HG03354 (cell line): ENCODE results near the gene TBC1D14.

Experiments
- ATAC-seq: cut with Tn5 transposase; IDR thresholded peaks from one replicate; pipeline ENCODE4 v1.9.1; 2021; ENCODE audit warnings: mild to moderate bottlenecking; ENCODE audit not compliant: unreplicated experiment, poor library complexity, severe bottlenecking

TBC1D14 gene

DNA sequence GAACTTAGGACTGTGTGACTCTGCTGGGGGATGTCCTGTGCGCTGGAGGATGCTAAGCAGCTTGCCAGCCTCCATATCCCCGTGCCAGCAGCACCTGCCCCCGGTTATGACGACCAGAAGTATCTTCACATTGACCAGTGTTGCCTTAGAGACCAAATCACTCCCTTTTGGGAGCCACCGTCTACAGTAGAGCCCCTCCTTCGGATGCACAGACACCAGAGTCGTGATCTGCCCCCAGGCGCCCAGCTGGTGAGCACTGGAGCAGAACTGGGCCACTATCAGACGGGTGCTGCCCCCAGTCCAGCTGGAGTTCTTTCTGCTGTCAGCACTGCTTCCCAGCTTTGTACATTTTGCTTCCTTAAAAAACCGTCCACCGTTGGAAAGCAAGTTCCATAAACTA lies 103.5 kb downstream of the TBC1D14 start:
- ATAC-seq, result peak; percentile 48

DNA sequence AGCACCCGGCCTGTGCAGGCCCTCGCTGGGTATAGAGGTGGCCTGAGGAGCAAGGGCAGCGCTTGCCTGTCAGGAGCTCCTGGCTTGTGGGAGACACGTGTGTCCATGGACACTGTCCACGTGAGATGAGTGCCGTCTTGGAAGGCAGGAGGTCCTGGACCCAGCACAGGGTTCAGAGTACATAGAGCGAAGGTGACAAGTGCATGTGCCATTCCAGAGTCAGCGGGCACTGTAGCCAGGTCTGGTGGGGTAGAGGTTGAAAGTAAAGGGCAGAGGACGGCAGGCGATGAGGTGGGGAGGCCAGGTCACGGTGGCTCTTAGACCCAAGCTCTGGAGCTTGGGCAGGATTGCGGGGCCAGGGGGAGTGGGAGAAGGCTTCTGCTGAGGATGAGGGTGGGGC lies 105.2 kb downstream of the TBC1D14 start:
- no peak for ATAC-seq

DNA sequence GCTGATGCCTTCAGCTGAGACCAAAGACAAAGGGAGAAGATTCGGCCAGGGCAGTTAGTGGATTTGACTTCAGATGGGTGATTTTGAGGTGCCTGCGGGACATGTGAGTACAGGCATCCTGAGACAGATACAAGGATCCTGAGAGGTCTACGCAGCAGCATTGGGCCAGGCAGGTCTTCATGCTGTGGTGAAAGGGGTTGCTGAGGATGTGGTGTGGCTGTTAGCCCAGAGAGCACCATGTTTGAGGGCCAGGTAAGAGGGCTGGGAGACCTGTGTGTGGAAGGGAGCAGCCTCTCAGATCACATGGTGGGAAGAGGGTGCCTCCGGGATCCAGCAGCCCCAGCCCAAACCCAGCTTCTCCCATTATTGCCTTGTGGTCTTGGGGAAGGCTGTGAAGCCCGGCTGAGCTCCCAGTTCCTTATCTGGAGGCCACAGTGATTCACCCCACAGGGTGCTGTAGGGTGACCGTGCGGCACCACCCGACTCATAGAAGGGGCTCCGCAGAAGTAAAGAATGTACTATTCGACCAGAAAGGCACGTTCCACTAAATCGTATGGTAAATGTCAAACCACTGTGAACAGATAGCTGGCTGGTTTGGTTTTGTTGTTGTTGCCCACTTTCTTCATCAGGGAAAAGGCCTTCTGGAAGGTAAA lies 105.9 kb downstream of the TBC1D14 start:
- no peak for ATAC-seq

DNA sequence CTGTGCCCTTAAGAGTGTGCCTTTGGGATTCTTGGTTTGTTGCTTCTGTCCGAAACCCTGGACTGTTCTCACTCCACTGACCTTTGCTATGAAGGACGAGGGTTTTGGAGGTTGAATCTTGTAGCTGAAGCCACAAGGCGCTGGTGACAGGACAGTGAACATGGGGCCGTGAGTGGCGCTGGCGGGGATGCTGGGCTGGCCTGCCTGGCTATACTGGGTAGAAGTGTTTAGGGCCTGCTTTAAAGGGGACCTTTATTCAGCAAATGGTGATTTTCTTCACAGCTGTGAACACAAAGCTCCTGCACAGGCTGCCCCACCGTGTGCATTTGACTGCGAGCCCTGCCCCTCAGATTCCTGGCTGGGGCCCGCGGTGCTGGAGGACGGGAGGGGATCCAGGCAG lies 106.5 kb downstream of the TBC1D14 start:
- ATAC-seq, result no peak

DNA sequence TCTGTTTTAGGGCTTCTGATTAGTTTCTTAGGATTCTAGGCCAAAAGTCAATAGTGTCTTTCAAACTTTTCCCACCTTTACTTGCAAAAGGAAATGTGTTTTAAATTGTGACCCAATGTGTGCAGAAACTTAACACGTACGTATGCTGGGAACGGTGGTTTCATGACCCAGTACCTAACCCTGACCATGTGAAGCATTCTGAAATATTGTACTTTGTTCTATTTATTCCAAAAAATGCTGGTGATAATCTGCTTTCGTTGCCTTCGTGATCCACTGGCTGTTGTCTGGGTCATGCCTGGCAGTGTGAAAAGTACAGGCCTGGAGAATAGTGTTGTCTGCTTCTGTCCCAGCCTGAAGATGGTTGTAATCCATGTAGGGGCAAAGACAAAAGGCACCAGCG lies 106.9 kb downstream of the TBC1D14 start:
- ATAC-seq, result no peak

DNA sequence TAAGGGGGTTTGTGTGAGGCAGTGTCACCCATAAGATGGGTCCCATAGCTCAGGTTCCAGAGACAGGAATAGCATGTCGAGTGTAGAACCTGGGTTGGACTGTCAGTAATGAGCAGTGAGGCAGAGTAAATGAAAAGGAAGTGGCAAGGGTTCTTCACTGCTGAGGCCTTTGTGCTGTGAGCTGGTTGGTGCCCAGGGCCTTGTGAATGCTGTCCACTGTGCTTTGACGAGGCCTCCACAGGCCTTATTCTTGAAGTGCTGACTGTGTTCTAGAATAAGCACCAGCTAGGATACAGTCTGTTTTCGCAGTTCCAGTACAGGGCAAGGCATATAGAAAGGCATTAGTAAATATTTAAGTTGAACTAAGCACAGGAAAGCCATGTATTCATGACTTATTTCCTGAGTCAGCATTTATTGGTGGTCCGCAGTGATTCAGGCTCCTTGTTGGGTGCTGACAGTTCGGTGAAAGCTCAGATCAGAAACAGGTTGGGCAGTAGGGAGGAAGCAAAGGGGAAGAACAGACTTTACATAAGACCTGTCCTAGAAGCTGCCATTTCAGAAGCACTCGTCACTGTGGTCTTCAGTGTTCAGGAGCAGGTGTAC lies 107.9 kb downstream of the TBC1D14 start:
- ATAC-seq, result no peak

DNA sequence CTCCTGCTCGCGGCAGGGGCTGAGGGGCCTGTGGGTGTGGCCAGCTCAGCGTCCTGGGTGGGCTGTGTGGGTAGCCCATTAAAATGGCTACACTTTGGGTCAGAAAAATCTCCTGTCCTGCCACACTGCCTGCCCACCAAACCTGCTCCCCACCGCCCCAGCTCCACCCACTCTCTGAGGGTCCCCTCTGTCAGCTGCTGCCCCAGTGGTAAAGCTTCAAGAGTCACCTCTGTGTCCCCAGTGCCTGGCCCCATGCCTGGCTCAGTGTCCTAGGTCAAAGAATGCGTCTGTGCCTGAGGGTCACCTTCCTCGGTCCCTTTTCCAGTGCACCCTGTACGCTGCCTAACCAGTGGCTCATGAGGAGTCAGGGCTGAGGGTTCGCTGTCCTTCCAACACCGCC lies 108.7 kb downstream of the TBC1D14 start:
- ATAC-seq, result no peak

DNA sequence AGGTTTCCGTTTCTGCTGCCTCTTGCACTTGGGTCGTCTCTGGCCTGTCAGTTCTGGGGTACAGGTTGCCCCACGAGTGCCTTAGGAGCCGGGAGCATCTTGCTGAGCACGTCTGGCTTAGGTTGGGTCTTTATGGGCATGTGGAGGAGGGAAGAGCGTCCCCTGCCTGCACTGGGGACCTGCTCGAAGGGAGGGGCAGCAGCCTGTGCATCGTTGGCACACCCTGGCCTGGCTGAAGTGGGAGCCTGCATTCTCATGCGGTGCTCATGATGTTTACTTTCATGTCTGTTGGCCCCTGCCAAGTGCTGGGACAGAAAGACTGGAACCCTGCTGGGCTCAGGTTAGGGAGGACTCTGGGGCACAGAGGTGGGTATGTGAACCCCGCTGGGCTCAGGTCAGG lies 109.7 kb downstream of the TBC1D14 start:
- no peak for ATAC-seq

DNA sequence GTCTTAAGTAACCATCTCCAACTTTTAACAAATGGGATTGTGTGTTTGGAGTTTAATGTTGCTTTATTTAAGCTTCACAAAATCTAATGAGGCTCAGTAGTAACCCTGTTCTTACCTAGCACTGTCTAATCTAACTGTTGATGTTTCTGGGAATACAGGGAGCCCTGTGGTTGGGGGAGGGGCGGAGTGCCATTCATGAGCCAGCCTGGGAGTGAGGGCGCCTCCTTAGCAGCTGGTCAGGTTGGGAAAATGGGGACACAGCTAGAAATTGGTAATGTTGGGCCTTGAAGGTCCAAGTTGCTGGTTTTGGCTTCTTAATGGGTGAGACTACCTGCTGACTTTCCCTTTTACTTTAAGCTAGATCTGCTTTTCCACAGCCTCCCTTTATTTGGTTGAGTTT lies 110.7 kb downstream of the TBC1D14 start:
- no peak for ATAC-seq

DNA sequence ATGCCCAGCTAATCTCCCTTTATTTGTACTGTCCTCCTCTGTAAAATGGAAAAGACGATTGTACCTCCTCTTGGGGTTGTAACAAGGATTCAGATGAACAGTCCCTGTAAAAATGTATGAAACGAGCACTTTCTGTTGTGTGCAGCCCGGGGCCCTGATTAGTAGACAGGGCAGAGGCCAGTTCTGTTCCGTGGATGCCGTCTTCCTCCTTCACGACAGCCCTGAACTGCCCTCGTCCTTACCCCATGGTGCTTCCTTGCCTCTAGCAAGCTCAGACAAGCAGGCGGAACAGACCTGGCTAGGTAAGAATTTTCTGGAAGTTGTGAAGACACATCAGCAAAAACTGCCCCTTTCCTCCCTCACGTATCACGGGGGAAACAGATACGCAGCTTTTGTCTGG lies 111.2 kb downstream of the TBC1D14 start:
- no peak for ATAC-seq

DNA sequence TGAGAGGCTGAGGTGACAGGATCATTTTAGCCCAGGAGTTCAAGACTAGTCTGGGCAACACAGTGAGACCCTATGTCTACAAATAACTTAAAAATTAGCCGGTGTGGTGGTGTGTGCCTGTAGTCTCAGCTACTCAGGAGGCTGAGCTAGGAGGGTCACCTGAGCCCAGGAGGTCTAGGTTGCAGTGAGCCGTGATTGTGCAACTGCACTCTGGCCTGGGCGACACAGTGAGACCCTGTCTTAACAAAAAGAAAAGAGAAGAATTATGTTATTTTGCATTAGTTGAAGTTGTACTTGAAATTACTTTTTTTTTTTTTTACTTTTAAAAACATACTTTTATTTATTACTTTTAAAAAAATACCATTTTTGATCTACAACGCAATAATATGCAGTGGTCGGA lies 111.7 kb downstream of the TBC1D14 start:
- no peak for ATAC-seq

DNA sequence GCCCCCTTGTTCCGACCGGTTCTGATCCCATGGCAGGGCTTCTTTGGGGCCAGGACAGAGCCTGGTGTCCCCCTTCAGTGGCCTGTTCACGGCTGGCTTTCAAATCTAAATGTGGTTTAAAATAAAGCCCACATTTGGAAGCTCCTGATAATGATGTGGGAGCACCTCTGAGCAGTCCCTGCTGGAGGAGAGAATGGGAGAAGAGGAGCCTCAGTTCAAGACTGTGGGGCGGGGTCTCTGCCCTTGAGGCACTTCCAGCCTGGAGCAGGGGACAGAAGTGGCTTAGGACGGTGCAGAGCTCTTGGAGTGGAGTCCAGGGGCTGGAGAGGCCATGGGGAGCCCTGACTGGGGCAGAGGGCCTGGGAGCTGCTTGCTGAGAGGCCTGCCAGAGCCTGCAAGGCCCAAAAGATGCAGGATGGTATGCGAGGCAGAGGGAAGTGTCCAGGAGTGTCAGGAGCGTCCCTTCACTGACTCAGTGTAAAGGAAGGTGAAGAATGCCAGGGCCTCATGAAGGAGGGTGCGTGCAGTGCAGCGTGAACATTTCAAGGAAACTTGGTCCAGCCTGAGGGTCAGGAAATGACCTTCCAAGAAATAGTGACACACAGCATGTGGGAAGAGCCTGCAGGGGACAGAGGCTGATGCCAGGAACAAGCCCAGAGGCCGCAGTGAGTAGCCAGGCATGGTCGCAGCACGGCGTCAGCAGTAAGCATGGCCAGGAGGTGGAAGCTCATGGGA lies 112.5 kb downstream of the TBC1D14 start:
- ATAC-seq, result no peak

DNA sequence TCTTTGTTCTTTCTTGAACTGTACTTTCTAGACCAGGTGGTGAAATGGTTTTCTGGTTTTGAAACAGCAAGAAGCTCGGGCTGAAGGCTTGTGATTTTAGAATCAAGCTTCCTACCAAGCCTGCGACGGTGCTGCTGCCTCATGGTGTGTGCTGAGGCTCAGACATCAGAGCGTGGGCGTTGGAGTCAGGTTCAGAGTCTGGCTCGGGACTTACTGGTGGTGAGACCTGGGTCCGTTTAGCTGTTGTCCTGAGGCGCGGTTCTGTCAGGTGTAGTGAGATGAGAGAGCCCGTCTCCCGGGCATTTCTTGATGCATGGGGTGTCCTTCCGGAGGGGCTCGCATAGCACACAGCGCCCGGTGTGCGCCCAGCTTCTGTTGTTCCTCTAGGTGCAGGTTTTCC lies 113.9 kb downstream of the TBC1D14 start:
- ATAC-seq, result no peak

DNA sequence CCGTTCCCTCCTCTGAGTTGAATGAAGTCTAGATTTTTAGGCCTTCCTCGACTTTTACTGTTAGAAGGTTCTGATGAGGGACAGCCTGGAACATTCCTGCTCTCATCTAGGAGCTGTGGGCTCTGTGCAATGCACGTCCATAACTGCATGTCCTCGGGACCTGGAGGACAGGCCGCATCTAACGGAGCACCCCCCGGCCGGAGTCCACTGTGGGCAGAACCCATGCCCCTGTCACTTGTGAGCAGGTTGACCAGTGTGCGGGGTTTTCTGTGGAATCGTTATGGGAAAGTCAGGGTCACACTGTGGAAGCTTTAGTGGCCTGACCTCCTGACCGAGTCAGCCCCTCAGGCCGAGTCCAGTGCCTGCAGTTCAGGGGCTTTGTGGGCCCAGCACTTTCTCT lies 114.3 kb downstream of the TBC1D14 start:
- no peak for ATAC-seq

DNA sequence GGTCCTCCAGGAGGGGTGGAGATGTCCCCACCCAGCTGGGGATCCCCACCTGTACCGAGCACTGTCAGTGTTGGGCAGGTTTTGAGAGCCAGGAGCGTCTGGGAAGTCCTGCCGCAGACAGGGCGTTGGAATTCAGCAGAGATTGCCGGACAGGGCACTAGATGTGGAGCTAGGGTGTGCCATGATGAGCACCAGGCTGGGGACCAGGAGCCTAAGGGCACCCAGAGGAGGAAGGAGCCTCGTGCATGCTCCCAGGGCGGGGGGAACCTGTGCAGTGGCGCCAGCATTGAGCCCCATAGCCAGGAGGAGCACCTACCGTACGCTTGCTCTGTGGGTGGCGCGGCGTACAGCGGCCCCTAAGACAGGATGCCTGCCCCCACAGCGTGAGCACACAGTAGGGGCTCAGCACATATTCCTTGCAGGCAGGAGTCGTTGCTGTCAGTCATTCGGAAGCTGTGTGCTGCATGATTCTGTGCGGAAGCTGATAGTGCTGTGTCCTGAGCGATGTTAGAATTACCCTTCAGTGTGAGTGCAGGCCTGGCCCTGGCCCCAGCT lies 114.8 kb downstream of the TBC1D14 start:
- no peak for ATAC-seq

DNA sequence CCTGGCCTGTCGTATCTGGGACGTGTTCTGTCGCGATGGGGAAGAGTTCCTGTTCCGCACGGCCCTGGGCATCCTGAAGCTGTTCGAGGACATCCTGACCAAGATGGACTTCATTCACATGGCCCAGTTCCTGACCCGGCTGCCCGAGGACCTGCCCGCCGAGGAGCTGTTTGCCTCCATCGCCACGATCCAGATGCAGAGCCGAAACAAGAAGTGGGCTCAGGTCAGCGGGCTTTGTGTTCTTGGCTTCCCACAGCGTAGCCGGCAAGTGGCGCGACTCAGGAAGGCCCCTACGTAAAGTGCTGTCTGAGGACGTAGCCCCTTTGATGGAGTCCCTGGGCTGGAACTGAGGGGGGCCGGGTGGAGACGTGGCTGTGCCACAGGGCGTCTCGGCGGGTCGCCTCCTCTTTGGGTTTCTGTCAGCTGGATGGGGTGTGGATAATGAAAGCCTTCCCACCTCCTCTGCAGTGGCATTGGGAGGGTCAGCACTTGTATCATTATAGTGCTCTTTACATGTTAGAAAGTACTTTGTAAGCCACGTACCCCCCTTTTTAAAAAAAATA lies 115.5 kb downstream of the TBC1D14 start:
- ATAC-seq, result no peak

DNA sequence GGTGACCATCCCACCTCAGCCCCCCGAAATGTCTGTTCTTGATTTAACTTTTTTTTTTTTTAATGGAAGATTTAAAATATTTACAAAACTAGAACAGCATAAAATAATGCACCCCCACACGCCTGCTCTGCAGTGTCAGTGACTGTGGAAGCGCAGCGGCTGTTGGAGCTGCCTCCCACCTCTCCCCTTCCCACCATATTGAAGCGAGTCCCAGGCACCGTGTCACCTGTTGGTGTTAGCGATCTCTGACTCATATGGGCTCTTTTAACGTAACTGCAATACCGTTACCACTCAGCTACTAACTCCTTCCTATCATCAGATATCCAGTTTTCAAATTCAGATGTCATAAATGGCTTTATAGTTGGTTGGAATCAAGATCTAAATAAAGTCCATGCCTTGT lies 116.5 kb downstream of the TBC1D14 start:
- no peak for ATAC-seq

DNA sequence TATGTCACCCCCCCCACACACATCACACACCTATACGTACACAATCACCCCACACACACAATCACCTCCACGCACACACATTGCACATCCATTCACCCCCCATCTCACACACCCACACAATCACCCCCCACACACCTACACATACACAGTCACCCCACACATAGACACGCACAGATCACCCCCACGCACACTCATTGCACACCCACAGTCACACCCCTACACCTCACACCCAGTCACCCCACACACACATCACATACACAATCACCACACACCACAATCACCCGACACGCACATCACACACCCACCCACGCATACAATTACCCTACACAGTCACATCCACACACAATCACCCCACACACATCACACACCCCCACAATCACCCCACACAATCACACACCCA lies 117.7 kb downstream of the TBC1D14 start:
- no peak for ATAC-seq

DNA sequence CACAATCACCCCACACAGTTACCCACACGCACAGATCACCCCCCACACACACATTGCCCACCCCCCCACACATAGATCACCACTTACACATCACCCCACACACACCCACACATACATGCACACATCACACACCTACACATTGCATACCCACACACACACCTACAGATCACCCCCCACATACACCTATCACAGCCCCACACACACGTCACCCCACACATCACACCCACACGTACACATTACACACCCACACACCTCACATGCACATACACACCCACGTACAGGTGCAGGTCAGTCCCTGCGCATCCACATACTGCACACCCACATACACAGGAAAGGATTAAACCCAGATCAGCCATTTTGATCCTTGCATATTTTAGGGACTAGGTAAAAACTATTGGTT lies 118.3 kb downstream of the TBC1D14 start:
- no peak for ATAC-seq

DNA sequence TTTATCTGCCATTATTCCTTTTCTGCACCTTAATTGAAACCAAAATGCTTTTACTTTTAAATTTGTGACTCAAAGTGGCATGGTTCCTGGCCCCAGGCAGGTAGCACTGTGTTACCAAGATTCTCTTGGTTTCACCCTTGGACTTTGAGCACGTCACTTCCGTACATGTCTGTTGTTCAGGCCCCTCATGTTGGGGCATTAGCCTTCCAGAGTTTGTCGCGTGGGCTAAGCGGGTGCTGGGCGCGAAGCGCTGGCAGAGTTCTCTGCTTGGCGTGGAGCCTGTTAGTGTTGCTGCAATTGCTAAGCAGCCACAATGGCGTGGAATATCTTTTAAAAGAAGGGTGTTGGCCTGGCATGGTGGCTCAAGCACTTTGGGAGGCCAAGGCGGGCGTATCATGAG lies 119.6 kb downstream of the TBC1D14 start:
- no peak for ATAC-seq

DNA sequence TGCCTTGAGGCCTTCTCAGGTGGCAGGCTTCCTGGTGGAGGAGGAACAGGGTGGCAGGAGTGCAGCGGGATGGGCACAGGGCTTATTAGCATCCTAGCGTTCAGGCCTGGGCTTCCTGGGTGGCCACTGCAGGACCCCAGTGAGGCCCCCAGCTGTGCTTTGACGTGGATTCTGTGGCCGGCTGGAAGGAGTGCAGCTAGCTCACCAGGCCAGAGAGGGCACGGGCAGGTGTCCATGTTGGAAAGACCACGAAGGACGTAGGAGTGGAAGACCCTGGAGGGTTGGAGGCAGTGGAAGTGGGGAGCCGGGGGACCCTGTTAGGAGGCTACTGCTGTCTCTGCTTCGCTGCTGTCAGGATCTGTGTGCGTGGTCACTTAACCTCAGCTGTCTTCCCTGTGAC lies 120.3 kb downstream of the TBC1D14 start:
- no peak for ATAC-seq
